Measurements from ENCODE around the gene RWDD1.
A peak's percentile ranks its signal among the peaks of the same experiment; 100 is the strongest.

The RWDD1 gene

DNA sequence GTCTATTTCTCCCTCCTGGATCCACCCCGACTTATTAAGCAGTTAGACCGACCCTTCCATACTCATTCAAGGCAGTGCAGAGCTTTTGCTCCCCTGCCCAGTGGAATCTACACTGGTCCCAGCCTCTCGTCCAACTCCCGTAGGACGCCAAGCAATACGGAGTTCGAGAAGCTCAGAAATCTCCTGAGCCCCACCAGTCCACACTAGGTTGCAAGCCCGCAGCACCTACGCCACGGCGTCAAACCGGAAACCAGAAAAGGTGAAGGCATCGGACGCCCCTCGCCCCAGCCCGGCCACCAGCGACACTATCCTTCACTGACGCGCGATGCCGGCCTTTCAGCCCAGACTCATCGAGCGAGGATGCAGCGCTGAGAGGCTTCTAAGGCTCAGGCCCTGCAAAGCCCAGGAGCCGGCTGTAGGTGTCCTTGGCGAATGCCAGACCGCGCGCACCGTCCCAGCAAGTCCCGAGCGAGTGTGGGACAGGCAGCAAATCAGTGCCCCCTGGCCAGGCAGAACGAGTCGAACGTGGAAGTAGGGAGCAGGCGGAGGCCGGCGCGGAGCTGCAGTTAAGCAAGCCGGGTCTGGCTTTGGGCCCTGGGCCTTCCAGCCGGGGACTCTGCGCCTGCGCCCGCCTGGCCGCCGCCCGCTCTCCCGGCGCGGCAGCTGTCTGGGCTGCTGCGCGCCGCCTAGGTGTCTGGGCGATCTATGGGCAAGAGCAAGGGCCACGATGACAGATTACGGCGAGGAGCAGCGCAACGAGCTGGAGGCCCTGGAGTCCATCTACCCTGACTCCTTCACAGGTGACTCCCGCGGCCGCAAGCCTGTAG, at the start of gene RWDD1:
Gene RWDD1, plus strand, starts transcription at position 649 of the 827 bp plus-strand sequence. Its CDS starts 79 bp downstream, at position 728.
- peak; percentile 95 for DNase-seq

DNA sequence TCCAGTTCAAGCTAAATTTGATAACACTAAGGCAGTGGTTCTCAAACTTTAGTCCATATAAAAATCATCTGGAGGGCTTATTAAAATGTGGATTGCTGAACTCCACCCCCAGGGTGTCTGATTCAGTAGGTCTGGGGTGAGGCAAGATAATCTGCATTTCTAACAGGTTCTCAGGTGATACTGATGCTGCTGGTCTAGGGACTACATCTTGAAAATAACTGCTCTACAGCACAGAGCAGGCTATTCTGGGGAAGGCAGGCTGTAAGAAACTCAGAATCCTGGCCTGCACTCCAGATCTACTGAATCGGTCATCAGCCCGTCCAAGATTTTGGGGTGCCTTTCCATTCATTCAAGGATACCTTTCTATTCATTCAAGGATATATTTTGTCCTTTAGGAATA, 48.4 kb upstream of the RWDD1 start:
- DNase-seq: no peak

DNA sequence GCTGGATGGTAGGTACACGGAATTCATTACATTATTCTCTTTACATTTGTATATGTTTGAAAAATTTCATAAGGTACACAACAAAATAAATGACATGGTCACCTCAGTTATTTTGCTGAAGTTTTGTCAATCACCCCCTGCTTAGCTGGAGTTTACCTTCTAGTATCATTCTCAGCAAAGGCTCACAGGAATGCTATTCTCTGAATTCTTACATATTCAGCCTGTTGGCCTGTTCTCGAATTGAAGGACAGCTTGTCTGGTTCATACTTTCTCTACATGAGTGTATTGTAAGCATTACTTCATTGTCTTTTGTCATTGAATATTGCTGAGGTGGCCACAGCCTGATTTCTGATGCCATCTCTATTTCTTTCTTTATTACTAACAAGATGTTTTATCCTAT, 47.1 kb upstream of the RWDD1 start:
- DNase-seq: no peak

DNA sequence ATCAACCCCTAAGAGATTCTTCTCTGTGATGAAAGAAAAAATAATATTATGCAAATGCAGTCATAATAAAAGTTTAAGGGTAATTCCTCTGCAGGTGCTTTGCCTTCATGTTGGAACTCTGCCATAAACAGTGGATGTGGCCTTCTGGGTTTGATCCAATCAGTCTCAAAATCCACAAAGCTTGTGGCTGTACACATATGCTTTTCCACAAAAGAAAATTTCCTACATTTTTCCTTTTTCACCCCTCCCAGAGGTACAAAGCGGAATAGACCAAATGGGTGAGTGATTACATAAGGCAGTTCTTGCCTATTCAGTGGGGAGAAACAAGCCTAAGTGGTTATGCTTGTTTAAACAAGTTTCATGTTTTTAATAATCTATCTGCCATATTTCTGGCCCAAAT, 43.2 kb upstream of the RWDD1 start:
- peak; percentile 23 for DNase-seq

DNA sequence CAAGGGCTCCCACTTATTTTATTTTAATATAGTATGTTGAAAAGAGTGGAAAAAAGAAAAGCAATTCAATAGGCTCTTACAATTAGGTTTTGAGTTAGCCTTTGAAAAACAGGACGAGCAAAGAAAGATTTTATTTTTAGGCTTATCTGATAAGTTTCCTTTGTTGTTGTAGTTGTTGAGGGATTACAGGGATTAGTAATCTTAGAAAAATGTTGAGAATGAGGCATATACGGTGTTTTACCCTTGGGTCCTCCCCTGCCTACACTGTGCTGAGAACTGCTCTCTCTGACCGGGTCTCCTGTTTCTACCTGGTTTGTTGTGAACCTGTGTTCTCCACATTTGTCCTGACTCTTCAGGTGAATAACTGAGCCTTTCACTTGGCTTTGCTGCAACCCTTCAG, 42.5 kb upstream of the RWDD1 start:
- no peak for DNase-seq

- DNase-seq: no peak
Measured at GRCh38 chr6:116529466-116530290, 41.6 kb upstream of the RWDD1 start.

DNA sequence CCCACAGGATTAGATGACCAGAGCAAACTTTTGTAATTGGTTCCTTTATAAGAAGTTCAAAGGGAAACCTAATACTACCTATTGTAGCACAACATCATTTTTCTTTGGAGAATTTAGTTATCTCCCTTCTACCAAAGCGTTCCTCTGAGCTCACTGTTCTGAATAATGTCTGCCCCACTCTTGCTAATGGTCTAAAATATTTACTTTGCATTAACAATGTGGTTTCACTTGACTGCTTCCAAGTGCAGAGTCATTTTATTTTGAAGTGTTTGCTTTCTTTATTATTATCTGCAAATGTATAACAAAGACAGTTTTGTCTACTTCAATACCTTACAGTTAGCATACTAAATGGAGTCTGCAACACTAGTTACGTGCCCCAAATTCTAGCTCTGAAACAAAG, 40.9 kb upstream of the RWDD1 start:
- DNase-seq: no peak

DNA sequence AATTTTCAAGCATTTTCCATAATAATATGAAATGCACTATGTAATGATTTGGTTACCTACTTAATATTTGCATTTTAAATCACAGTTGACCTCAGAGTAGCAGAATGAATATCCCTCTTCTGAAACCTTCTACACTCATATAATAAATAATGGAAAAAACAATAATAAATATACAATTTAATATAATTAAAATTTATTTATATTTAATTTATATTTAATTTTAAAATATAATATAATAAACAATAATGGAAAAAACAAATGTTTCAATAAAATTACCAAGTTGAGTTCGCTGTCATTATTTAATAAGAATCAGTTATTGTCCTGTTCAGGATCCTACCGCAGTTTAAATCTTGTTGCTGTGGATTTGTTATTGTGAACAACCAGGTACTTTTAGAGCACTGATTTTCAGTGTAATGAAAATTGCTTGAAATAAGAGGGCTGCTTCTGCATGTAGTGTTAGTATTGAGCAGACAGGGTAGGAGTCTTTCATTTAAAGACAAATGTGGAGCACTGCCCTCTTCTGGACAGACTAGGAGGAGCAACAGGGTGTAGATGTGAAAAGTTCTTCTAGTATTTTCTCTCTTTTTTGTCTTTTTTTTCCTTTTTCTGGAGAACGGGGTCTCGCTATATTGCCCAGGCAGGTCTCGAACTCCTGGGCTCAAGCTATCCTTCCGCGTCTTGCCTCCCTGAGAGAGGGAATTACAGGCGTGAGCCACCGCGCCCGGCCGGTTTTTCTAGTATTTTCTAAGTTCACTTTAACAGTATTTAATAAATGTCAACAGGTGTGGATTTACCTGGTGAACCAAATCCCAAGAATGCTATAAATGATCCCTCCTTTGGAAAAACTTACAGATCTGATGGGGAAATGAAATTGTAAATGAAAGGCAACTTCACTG, 39.4 kb upstream of the RWDD1 start:
- DNase-seq: peak; percentile 72

- no peak for DNase-seq
Measured at GRCh38 chr6:116533233-116533957, 37.9 kb upstream of the RWDD1 start.

DNA sequence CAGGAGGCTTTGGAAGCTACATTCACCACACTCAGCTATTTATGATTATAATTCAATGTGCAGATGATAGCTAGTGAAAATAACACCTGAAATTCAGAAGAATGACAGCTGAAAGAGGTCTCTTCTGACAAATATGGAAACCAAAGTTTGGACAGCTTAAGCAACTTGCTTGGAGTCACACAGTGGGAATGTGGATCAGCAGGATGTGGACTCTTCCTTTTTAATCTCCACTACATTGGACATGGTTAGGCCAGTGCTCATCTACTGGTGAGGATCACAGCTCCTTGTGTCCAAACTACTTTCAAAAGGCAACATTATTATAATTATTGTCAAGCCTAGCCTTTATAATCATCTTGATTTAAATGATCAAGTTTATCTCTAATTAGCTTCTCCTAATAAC, 36.2 kb upstream of the RWDD1 start:
- DNase-seq: no peak

GRCh38 chr6:116536216-116536621, 35.1 kb upstream of the RWDD1 start:
- peak; percentile 71 for DNase-seq

DNA sequence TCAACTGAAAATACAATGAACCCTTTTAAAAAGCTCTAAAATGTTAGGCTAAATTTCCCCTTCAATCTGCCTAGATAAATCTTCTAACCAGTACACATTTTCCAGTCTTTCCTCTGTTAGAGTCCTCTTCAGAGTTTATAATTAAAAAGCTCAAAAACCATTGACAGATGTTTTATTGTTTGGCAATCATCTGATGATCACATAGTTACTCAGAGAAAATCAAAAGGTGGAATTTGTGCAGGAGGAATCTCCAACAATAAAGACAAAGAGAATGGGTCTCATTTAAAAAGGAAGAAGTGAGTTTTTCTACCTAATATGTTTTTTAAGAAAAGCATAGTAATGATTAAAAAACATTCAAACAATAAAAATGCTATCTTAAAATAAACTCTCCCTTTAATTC, 28.9 kb upstream of the RWDD1 start:
- DNase-seq: no peak

DNA sequence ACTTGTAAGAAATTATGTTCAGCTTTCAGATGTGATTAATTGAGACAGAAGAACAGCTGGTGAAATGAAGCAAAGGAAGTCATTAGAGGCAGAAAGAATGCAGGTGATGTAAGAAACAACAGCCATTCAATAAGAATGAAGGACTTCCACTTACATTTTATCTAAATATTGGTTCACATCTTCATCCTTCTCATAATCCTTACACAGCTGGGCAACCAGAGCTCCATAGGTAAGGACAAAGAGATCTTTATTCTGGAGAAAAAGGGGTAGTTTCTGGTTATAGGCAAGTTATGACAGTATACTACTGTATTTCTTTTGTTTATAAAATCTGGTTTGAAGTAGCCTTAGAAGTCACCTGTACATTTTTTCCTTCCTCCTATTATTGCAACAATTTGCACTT, 28.2 kb upstream of the RWDD1 start:
- DNase-seq: no peak

- no peak for DNase-seq
Measured at GRCh38 chr6:116545651-116546050, 25.7 kb upstream of the RWDD1 start, which contains the start of gene TRAPPC3L. Gene TRAPPC3L, minus strand, starts transcription at chr6:116545684. Its CDS starts 170 bp downstream, at chr6:116545514.

DNA sequence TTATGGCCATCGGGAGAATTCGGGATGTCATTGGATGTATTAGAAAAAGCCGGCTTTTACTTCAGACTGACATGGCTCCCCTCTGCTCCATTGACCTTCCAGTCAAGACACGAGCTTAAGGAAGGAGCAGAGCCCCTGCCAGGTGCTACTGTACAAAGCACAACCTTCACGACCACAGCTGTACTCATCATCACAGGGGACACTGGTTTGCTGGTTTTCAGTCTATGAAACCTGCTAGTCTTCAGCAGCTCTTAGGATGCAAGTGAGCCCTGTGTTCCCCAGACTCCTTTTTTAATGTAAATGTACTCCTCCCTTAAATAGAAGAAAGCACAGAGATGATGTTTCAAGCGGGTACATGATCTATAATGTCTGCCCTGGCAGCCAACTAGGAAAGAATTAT, 23.9 kb upstream of the RWDD1 start:
- no peak for DNase-seq

DNA sequence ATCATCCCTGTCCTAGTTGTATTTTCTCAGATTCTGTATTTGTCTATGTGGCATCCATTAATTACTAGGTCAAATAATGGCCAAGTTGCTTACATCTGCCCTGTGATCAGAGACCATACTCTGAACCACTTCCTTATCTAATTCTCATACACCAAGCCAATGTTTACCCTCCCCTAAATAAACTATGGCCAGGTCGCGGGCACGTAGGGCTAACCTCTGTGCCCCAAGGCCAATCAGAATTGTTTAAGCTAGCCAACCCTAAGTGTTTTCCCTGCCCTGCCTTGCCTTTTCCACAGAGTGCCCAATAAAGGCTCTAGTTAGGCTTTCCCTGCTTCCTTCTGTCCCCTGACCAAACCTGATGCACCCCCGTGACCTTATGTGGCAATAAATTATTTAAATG, 20.5 kb upstream of the RWDD1 start:
- no peak for DNase-seq

DNA sequence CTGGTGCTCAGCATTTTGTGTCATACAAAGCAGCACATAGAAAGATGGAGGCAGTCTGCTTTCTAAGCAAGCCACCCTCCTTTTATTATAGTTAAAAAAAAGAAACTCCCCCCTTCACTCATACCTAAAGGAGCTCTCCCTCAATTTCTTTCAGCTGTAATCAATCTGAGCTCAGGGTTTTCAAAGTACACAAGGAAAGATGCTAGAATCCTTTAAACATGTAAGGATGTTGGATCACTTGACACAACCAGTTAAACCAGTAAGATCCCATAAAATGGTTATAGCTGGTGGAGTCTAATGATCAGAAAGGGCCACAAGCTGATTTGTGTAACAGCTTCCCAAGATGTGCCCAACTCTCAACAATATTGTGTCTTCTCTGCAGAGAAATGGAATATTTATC, 17.9 kb upstream of the RWDD1 start, which contains the start of gene CALHM4:
Gene CALHM4, plus strand, starts transcription at position 301 of the 400 bp plus-strand sequence. Its CDS starts 43 bp downstream, at position 344.
- DNase-seq: no peak

DNA sequence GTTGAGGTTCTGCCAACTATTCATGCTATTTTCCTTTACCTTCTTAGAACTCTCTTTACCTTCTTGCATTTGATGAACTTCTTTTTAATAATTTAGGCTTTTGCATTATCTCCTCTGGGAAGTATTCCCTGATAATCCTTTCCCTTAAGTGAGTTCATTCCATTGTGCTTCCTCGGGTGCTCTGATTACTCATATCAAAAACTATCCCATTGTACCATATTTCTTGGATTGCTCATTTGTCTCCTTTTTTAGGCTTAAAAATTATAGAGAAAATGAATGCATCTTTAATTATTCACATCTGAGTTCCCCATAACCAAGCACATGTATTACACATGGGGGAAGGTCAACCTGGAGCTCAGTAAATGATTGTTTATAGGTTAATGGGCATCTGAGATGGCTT, 15.2 kb upstream of the RWDD1 start:
- no peak for DNase-seq

DNA sequence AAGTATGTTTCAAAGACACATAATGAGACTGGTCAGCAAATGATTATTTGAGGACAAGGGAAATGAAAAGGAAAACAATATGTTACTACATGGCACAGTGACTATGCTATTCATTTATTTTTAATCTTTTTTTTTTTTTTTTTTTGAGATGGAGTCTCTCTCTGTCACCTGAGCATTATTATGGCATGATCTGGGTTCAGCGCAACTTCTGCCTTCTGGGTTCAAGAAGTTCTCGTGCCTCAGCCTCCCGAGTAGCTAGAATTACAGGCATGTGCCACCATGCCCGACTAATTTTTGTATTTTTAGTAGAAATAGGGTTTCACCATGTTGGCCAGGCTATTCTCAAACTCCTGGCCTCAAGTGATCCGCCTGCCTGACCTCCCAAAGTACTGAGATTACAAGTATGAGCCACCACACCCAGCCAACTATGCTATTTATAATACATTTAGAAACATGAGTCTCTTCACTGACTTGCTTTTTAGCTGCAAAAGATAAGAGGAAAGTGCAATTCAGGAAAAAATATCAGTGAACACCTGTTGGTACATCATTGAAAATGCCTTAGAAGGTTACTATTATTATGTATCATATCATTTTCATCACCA, 14.4 kb upstream of the RWDD1 start:
- no peak for DNase-seq

DNA sequence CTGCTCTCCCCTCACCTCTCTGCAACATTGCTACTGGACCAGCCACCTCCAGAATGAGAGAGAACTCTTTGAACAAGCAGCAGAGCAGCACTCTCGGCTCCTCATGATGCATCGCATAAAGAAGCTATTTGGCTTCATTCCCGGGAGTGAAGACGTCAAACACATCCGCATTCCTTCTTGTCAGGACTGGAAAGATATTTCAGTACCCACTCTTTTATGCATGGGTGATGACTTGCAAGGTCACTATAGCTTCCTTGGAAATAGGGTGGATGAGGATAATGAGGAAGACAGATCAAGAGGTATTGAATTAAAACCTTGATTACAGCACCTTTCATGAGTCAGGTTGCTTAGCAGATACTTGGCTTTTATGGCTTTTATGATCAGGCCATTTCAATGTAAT, 13.4 kb upstream of the RWDD1 start:
- DNase-seq: no peak

DNA sequence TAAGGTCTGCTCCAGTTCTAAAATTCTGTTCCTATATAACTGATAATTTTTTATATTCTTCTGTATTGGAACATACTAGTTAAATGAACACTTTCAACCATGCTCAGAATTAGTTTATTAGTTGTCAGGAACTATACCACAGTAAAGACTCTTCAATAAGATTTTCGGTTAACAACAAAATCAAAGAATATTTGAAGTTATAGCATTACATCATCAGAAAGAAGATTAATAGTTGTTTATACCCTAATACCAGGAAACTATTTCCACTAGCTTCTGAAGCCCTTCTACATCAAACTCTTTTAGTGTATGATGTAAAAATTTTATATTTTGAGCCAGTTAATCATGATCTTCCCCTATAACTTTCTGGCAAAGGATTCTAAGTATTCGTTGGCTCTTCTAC, 11.2 kb upstream of the RWDD1 start:
- no peak for DNase-seq
